GM18873 (cell line): ENCODE measurements around the gene B3GAT3.
"Not testable (repeated sequence)": the region's sequence is repeated elsewhere in the genome, so short reads cannot be mapped to it uniquely, and the experiment has no call there.

Experiments used
- ATAC-seq: cut with Tn5 transposase; IDR thresholded peaks from one replicate; pipeline ENCODE4 v1.9.1; 2021; ENCODE audit warnings: mild to moderate bottlenecking, moderate library complexity, moderate number of reproducible peaks; ENCODE audit not compliant: unreplicated experiment, low FRiP score

Gene B3GAT3

GRCh38 chr11:62621567-62622470 lies at the start of gene B3GAT3:
B3GAT3 (minus strand) TSS chr11:62621986; CDS start chr11:62621947, 39 bp downstream.
- ATAC-seq: peak; percentile 81

GRCh38 chr11:62671236-62671607 lies 49.4 kb upstream of the B3GAT3 start:
- ATAC-seq: no peak

- no peak for ATAC-seq
These were observed 47.8 kb upstream of the B3GAT3 start for GRCh38 chr11:62669420-62670161.

- ATAC-seq: no peak
These were observed 45.7 kb upstream of the B3GAT3 start for GRCh38 chr11:62667460-62667859.

GRCh38 chr11:62666259-62666926 lies 44.6 kb upstream of the B3GAT3 start:
- ATAC-seq: no peak

GRCh38 chr11:62665599-62666258 lies 43.9 kb upstream of the B3GAT3 start:
- peak; percentile 12 for ATAC-seq

GRCh38 chr11:62665075-62665598 lies 43.4 kb upstream of the B3GAT3 start, which contains the start of the genes C11orf98 and CSKMT:
C11orf98 (minus strand) TSS chr11:62665210; CDS start chr11:62665169, 41 bp downstream.
CSKMT (plus strand) TSS chr11:62665312; CDS start chr11:62665880, 568 bp downstream.
- peak; percentile 57 for ATAC-seq

- ATAC-seq: peak; percentile 12
These were observed 42.8 kb upstream of the B3GAT3 start for GRCh38 chr11:62664405-62665074.

GRCh38 chr11:62656796-62657429 lies 35.1 kb upstream of the B3GAT3 start:
- ATAC-seq: no peak

GRCh38 chr11:62654297-62654696 lies 32.5 kb upstream of the B3GAT3 start:
- no peak for ATAC-seq

- ATAC-seq: no peak
These were observed 30.6 kb upstream of the B3GAT3 start for GRCh38 chr11:62652161-62653006.

GRCh38 chr11:62650283-62650682 lies 28.5 kb upstream of the B3GAT3 start:
- ATAC-seq: not testable (repeated sequence)

- ATAC-seq: no peak
These were observed 27.7 kb upstream of the B3GAT3 start for GRCh38 chr11:62649486-62649885.

GRCh38 chr11:62648967-62649364 lies 27.2 kb upstream of the B3GAT3 start:
- ATAC-seq: no peak

GRCh38 chr11:62648185-62648966 lies 26.6 kb upstream of the B3GAT3 start:
- ATAC-seq: no peak

- ATAC-seq: no peak
These were observed 25.8 kb upstream of the B3GAT3 start for GRCh38 chr11:62647609-62648005.
